Psoas muscle (tissue), 8 donors: Measurements from ENCODE around the gene FAM229A. TPM values are rescaled to one million over a fixed set of nuclear protein-coding genes. Genes with fewer than 3 reads are reported as not detected.

Experiments
- ATAC-seq, 4 donors: fragments of 200-7000 bp; cut with Tn5 transposase; one replicate each; pipeline ENCODE4 v1.9.1; 2020; ENCODE audit warnings: moderate library complexity in 3 of 4, mild to moderate bottlenecking in 2 of 4
- DNase-seq, 2 donors: peaks; one replicate each; pipeline ENCODE4 v3.0.0-alpha.2; 2020
- H3K27ac ChIP-seq: fragments of 200-600 bp; one replicate; pipeline ENCODE4 v1.8.0; 2022
- H3K27me3 ChIP-seq, 3 donors: fragments of 200-600 bp in 1 of 3; one replicate each; pipeline versions ENCODE4 v1.6.1 to v1.8.0; 2013 to 2022; ENCODE audit warnings: low read length in 2 of 3, mild to moderate bottlenecking in 2 of 3, moderate library complexity in 1 of 3; ENCODE audit not compliant: insufficient read depth in 3 of 3
- H3K36me3 ChIP-seq, 2 donors: fragments of 200-600 bp in 1 of 2; one replicate each; pipeline versions ENCODE4 v1.6.1 to v1.8.0; 2013 to 2022; ENCODE audit warnings: low read depth in 1 of 2, mild to moderate bottlenecking in 1 of 2, moderate library complexity in 1 of 2; ENCODE audit not compliant: insufficient read depth in 1 of 2
- H3K4me1 ChIP-seq: fragments of 200-600 bp; one replicate; pipeline ENCODE4 v1.8.0; 2022
- H3K4me3 ChIP-seq: fragments of 200-600 bp; one replicate; pipeline ENCODE4 v1.8.0; 2022; ENCODE audit warnings: mild to moderate bottlenecking
- H3K9me3 ChIP-seq: fragments of 200-600 bp; one replicate; pipeline ENCODE4 v1.8.0; 2022
- WGBS, 3 donors: extraction: QIAGEN DNeasy Blood & Tissue Kit; methylation state at CpG; one replicate each; pipeline versions ENCODE4 v1.1.6 to v1.1.7; 2013; 5-methylcytosine and 5-hydroxymethylcytosine counted together
- intact Hi-C, 2 donors: fragments of 100-400 bp; cut with DNase I; formaldehyde crosslinking; loops; one replicate each; pipeline versions ENCODE4 v1.11.0 to v1.14.2; 2022
- polyA plus RNA-seq, 3 donors: library from polyadenylated mRNA; stranded (reverse); fragments of 200-250 nt; gene quantifications; one replicate each; pipeline ENCODE4 v1.2.3, GENCODE V29; 2013
- total RNA-seq, 4 donors: library from RNA; stranded (reverse); fragmentation: NEBNext Ultra II Directional in 2 of 4; extraction: Animal tissue kit (Norgen Biotek cat#: 25700) in 2 of 4; gene quantifications; one replicate each; pipeline versions ENCODE4 v1.2.1 to v1.2.4, GENCODE V29; 2021 to 2023
- TF ChIP-seq, protein P1 (sequence below): fragments of 200-600 bp; IDR thresholded peaks from one replicate; pipeline ENCODE4 v1.8.0; 2022; ENCODE audit warnings: antibody characterized with exemption
- donor health status: healthy with polysubstance abuse.
- donor health status: DM: no; HTN: no; CAD: no; lungs with moderate emphysema.
- donor health status: Bipolar disorder and iron deficiency.
- donor health status: healthy.
- donor health status: DM: yes; HTN: yes; CAD: no.
- donor health status: DM: no; HTN: no; CAD: no.
- donor health status: DM: no; HTN: no; CAD: no.
- donor health status: DM: yes; HTN: yes; CAD: no.

The FAM229A gene
- total and polyA plus RNA-seq, 7 donors = 0.98 to 4.0 (median 1.9) TPM

DNA sequence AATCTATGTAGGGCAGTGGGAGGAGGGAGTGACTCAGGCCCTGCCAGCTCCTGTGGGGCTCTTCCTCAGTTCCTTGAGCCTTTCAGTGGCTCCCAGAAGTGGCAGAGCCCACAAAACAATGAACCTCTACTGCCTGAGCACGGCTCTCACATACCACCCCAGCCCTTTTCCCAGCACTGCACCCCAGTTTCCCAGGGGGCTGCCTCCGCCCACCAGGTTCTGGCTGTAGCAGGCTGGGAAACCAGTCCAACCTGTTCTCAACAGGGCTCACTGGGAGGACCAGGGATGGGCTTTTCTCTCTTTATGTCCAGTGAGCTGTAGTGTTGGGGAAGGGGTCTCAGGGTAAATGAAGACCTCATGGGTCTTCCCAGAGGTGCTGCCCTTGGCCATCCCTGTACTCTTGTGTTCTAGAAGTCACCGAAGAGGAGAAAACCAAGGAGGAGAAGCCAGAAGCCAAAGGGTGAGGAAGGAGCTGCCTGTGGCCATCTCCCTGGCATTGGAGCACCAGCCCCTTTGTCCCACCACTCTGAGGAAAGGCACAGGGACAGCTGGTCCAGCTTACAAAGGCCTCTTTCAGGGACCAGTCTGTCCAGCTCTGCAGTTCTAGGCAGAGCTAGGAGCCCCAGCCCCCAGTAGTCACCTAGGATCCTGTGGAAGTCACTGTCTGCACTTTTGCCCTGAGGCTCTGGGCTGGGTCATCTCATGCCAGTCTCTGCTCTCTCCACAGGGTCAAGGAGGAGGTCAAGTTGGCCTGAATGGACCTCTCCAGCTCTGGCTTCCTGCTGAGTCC lies 29.8 kb downstream of the FAM229A start:
- H3K27me3 ChIP-seq = no peaks in the 10 kb centered on the region
- H3K36me3 ChIP-seq = peaks cover 2 to 53% of the 10 kb centered on the region in 2 donors
- H3K4me1 ChIP-seq = no peaks in the 10 kb centered on the region
- DNase-seq (no peak), ATAC-seq (no peak)
- TF ChIP-seq, protein P1, sequence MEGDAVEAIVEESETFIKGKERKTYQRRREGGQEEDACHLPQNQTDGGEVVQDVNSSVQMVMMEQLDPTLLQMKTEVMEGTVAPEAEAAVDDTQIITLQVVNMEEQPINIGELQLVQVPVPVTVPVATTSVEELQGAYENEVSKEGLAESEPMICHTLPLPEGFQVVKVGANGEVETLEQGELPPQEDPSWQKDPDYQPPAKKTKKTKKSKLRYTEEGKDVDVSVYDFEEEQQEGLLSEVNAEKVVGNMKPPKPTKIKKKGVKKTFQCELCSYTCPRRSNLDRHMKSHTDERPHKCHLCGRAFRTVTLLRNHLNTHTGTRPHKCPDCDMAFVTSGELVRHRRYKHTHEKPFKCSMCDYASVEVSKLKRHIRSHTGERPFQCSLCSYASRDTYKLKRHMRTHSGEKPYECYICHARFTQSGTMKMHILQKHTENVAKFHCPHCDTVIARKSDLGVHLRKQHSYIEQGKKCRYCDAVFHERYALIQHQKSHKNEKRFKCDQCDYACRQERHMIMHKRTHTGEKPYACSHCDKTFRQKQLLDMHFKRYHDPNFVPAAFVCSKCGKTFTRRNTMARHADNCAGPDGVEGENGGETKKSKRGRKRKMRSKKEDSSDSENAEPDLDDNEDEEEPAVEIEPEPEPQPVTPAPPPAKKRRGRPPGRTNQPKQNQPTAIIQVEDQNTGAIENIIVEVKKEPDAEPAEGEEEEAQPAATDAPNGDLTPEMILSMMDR = no peak
- no peak overlapping the region for H3K27ac ChIP-seq
- H3K4me3 ChIP-seq = no peak overlapping the region
- WGBS, 3 donors = 83 to 86% (median 84%) methylated on average over 3 of the region's 3 CpGs
- no peaks in the 10 kb centered on the region for H3K9me3 ChIP-seq
- intact Hi-C loops = no loop called here

DNA sequence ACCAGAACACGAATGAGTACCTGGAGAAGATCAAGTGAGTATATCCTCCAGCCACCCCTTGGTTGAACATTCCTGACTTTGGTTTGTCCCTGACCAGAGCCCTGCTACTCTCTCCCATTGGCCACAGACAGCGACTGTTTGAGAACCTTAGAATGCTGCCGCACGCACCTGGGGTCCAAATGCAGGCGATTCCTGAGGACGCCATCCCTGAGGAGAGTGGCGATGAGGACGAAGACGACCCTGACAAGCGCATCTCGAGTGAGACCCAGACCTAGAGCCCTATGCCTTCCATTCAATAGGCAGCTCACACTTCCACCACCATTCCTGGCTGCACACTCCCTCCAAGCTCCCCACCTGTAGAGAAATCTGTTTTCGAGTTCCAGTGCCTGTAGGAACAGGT lies 30.7 kb downstream of the FAM229A start:
- 87 to 90% (median 89%) methylated on average over 12 of the region's 12 CpGs for WGBS, 3 donors
- no peak for ATAC-seq
- Histone ChIP-seq H3K27me3 (no peaks in the 10 kb centered on the region), H3K4me3 (no peak overlapping the region), H3K4me1 (no peaks in the 10 kb centered on the region), H3K27ac (no peak overlapping the region), H3K9me3 (no peaks in the 10 kb centered on the region), H3K36me3 (peaks cover 2 to 62% of the 10 kb centered on the region in 2 donors)
- TF ChIP-seq, protein P1 = no peak
- no peak for DNase-seq
- intact Hi-C loops = no loop called here

DNA sequence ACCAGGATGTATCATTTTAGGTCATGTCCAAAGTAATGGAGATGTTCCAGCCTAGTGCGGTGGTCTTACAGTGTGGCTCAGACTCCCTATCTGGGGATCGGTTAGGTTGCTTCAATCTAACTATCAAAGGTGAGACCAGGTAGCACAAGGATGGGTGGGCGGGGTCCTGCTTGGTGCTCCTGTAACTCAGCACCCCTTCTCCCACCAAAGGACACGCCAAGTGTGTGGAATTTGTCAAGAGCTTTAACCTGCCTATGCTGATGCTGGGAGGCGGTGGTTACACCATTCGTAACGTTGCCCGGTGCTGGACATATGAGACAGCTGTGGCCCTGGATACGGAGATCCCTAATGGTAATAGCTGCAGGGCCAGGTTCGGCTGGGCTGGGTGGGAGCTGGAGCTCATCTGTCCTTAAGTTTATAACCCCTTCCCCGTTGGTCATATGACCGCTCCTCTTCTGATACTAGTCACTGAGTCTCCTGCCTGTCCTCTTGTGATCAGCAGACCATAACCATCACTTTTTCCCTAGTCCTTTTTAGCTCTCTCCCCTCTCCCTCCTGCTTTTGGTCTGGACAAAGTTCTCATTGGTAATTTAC lies 31.6 kb downstream of the FAM229A start:
- intact Hi-C loops = no loop called here
- H3K27me3 ChIP-seq = no peaks in the 10 kb centered on the region
- peaks cover 2 to 69% of the 10 kb centered on the region in 2 donors for H3K36me3 ChIP-seq
- DNase-seq (no peak), ATAC-seq (no peak)
- no peak overlapping the region for H3K4me3 ChIP-seq
- no peak overlapping the region for H3K27ac ChIP-seq
- H3K9me3 ChIP-seq = no peaks in the 10 kb centered on the region
- WGBS, 3 donors = 86 to 88% (median 87%) methylated on average over 12 of the region's 12 CpGs
- TF ChIP-seq, protein P1 = no peak
- no peaks in the 10 kb centered on the region for H3K4me1 ChIP-seq

DNA sequence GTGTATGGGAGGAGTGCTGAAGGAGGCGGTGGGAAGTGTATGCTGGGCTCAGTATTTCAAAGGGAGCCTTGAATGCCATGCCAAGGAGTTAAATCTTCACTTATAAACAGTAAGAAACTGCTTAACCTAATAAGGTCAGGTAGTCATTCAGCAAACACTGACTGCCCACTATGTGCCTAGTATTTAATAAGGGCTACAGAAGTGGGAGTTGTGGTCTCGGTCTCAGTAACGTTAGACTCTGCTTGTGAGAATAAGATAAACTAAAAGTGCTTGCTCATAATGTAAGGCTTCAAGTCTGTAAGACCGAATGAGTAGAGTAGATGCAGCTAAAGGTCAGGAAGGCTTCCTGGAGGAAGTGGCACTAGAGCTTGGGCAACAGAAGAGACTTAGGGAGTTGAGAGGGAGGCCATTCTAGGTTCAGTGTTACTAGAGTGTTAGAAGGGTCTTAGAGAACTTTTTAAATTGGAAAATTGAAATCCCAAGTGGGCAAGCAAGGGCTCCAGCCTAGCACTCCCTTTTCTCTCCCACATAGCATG lies 32.3 kb downstream of the FAM229A start:
- no peak for DNase-seq
- no peaks in the 10 kb centered on the region for H3K27me3 ChIP-seq
- H3K4me1 ChIP-seq = no peaks in the 10 kb centered on the region
- TF ChIP-seq, protein P1 = no peak
- 91 to 93% (median 92%) methylated on average over 4 of the region's 4 CpGs for WGBS, 3 donors
- ATAC-seq = no peak
- H3K9me3 ChIP-seq = no peaks in the 10 kb centered on the region
- no peak overlapping the region for H3K27ac ChIP-seq
- no peak overlapping the region for H3K4me3 ChIP-seq
- H3K36me3 ChIP-seq = peaks cover 2 to 76% of the 10 kb centered on the region in 2 donors
- intact Hi-C loops = no loop called here
